Stimulated activated naive B cell treated with anti-CD40 and anti-IgM and Interleukin-4, amounts not matched to agents 10 μg/mL and 1 μg/mL and 100 μg/mL, for 72 hours (primary cell): ENCODE data around the gene ADGRL2.

ENCODE experiments used
- ATAC-seq, 2 donors: fragments of 150-1000 bp; cut with Tn5 transposase; replicated peaks; 2 replicates each; pipeline ENCODE4 v1.10.0; 2021; ENCODE audit warnings: moderate library complexity in 1 of 2
- DNase-seq: peaks from one replicate; pipeline ENCODE4 v3.0.0; 2021
- H3K27ac Mint-ChIP-seq: one replicate; pipeline ENCODE4 v1.8.0; 2022; ENCODE audit warnings: mild to moderate bottlenecking, mixed read lengths
- H3K27me3 Mint-ChIP-seq, 2 donors: one replicate each; pipeline ENCODE4 v1.8.0; 2022; ENCODE audit warnings: mixed read lengths in 2 of 2
- H3K36me3 Mint-ChIP-seq, 2 donors: one replicate each; pipeline ENCODE4 v1.8.0; 2022; ENCODE audit warnings: mixed read lengths in 2 of 2, mild to moderate bottlenecking in 1 of 2
- H3K4me1 Mint-ChIP-seq, 2 donors: one replicate each; pipeline ENCODE4 v1.8.0; 2022; ENCODE audit warnings: mixed read lengths in 2 of 2, mild to moderate bottlenecking in 1 of 2
- H3K4me3 Mint-ChIP-seq, 2 donors: one replicate each; pipeline ENCODE4 v1.8.0; 2022; ENCODE audit warnings: mild to moderate bottlenecking in 2 of 2, mixed read lengths in 2 of 2, moderate library complexity in 1 of 2
- H3K9me3 Mint-ChIP-seq, 2 donors: one replicate each; pipeline ENCODE4 v1.8.0; 2022; ENCODE audit warnings: mixed read lengths in 2 of 2, mild to moderate bottlenecking in 1 of 2

Gene ADGRL2

GRCh38 chr1:81820765-81821164, 20.0 kb downstream of the ADGRL2 start:
- Mint-ChIP-seq H3K4me3 (no peak overlapping the region), H3K4me1 (no peaks in the 10 kb centered on the region), H3K9me3 (no peaks in the 10 kb centered on the region), H3K27me3 (no peaks in the 10 kb centered on the region), H3K36me3 (no peaks in the 10 kb centered on the region), H3K27ac (no peak overlapping the region)
- ATAC-seq (no peak), DNase-seq (no peak)

DNA sequence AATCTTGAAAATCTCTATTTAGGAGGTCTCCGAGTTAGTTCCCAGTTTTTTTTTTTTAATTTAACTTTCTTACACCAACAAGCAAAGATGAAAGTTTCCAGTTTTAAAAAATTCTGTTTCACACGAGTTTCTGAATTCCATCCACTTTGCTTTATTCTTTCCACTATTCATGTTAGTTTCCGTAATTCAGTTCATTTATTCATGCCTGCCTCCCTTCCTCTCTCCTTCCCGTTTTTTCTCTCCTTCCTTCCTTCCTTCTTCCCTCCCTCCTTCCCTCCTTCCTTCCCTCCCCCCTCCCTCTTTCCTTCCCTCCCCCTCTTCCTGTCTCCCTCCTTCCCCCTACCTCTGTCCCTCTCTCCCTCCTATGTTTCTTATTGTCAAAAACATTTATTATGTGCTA, 22.3 kb downstream of the ADGRL2 start:
- Mint-ChIP-seq H3K27ac (no peak overlapping the region), H3K4me3 (no peak overlapping the region), H3K9me3 (no peaks in the 10 kb centered on the region), H3K4me1 (no peaks in the 10 kb centered on the region), H3K27me3 (no peaks in the 10 kb centered on the region), H3K36me3 (no peaks in the 10 kb centered on the region)
- DNase-seq (no peak), ATAC-seq (no peak)

DNA sequence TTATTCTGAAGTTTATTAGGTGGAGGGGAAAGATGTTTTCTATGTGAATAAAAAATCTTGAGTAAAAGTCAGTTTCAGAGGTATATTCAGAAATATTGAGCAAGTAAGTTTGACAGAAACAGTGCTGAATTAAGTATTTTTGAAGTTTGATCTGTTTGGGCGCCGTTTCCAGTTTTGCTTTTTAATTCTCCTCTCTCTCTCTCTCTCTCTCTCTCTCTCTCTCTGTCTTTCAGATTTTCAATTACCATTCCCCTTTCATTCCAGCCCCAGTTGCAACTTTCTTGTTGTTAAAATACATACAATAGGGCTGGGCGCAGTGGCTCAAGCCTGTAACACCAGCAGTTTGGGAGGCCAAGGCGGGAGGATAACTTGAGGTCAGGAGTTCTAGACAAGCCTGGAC, 24.0 kb downstream of the ADGRL2 start:
- Mint-ChIP-seq H3K36me3 (no peaks in the 10 kb centered on the region), H3K27me3 (no peaks in the 10 kb centered on the region)

DNA sequence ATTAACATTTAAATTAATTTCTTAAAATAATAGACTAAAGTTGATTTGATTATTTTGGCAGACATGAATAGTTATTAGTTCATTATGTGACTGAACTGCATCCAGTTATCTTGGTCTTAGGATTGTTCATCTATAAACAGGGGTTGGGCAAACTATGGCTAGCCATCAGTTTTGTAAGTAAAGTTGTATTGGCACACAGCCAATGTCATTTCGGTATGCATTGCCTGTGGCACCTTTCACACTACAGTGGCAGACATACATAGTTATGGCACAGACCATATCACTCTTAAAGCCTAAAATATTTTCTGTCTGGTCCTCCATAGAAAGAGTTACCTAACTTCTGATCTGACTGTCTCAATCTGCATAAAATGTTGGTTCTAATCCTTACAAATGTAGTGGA, 27.2 kb downstream of the ADGRL2 start:
- Mint-ChIP-seq H3K4me3 (no peak overlapping the region), H3K27me3 (no peaks in the 10 kb centered on the region), H3K4me1 (no peaks in the 10 kb centered on the region), H3K27ac (no peak overlapping the region), H3K9me3 (no peaks in the 10 kb centered on the region), H3K36me3 (no peaks in the 10 kb centered on the region)
- ATAC-seq (no peak), DNase-seq (no peak)

More for the DNA sequence above, 24.0 kb downstream of the ADGRL2 start:
- Mint-ChIP-seq H3K9me3 (no peaks in the 10 kb centered on the region), H3K4me1 (no peaks in the 10 kb centered on the region), H3K27ac (no peak overlapping the region), H3K4me3 (no peak overlapping the region)
- no peak for DNase-seq
- ATAC-seq = no peak

DNA sequence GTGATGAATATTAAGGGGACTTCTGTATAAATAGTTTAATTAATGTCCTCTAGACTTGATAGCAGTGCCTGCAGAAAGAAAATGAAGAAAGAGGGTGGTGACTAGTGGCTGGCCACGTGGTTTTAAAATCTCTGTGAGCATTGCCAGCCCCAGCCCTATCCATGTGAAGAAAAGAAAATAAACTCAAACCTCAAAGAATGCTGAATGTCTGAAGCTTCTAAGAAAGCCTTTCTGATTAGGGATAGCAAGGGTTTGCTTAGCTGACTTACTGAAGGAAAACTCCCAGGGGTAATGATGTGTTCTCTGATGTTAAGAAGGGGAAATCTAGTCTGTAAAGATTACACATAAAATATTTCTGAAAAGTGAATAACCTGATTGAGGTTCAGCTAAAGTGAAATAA, 31.8 kb downstream of the ADGRL2 start:
- Mint-ChIP-seq H3K4me1 (no peaks in the 10 kb centered on the region), H3K27ac (no peak overlapping the region), H3K4me3 (no peak overlapping the region), H3K9me3 (no peaks in the 10 kb centered on the region), H3K36me3 (no peaks in the 10 kb centered on the region), H3K27me3 (no peaks in the 10 kb centered on the region)
- DNase-seq = no peak
- no peak for ATAC-seq

DNA sequence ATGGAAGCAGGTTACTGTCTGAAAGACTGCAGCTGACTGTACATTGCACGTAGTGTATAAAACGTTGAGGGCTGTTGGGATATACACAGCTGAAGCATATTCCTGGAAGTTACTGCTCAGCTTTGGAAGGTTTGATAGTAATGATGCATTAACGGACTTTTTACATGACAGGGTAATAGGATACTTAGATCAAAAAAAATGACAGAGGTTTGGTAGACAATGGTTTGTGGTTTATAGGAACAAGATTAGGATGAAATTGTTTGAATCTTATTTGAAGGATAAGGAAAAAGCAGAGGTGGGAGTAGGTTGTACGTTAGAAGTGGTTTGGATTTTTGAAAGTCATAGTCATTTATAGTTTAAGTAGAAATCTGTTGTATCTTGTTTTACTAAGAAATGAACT, 33.0 kb downstream of the ADGRL2 start:
- no peaks in the 10 kb centered on the region for H3K36me3 Mint-ChIP-seq

GRCh38 chr1:81834268-81834667, 33.5 kb downstream of the ADGRL2 start:
- Mint-ChIP-seq H3K27me3 (no peaks in the 10 kb centered on the region), H3K4me1 (no peaks in the 10 kb centered on the region), H3K36me3 (no peaks in the 10 kb centered on the region), H3K9me3 (no peaks in the 10 kb centered on the region), H3K4me3 (no peak overlapping the region), H3K27ac (no peak overlapping the region)
- no peak for ATAC-seq
- no peak for DNase-seq

More for the DNA sequence above, 33.0 kb downstream of the ADGRL2 start:
- H3K9me3 Mint-ChIP-seq = no peaks in the 10 kb centered on the region
- ATAC-seq (no peak), DNase-seq (no peak)
- H3K4me3 Mint-ChIP-seq = no peak overlapping the region
- no peaks in the 10 kb centered on the region for H3K27me3 Mint-ChIP-seq
- H3K27ac Mint-ChIP-seq = no peak overlapping the region
- H3K4me1 Mint-ChIP-seq = no peaks in the 10 kb centered on the region

DNA sequence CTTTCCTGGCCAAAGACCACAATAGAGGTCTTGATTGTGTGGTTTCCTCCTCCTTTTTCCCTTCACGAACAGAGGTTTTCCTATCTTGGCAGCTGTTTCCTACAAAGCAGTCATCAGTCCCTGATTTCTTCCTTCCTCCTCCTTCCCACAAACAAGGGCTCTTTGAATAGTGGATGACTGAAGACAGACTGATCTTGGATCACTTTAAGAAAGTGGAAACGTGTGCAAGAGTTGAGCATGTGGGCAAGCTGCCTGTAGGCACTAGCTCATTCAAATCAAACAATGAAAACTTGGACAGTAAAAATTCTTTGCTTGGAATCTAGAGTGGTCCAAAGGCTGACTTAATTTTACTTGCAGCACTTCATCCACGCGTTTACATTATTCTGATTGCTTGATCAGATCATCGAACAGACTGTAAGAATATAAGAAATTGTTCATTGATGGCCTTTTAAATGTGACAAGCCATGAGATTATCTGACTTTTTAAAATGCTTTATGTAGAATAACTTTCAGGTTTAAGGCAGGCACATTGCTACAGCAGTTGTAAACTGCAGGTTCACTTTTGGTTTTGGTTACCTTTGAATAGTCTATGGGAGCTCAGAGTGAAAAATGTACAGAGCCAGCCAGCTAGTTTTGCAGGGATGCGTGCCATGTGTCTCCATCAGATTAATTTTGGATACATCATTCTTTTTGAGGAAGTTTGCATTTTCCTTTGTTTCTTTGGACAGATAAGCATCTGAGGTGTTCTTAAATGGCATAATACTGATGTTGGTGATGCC, 34.4 kb downstream of the ADGRL2 start:
- no peaks in the 10 kb centered on the region for H3K9me3 Mint-ChIP-seq
- DNase-seq = no peak
- no peaks in the 10 kb centered on the region for H3K4me1 Mint-ChIP-seq
- ATAC-seq = no peak
- H3K36me3 Mint-ChIP-seq = no peaks in the 10 kb centered on the region
- no peak overlapping the region for H3K27ac Mint-ChIP-seq
- H3K4me3 Mint-ChIP-seq = no peak overlapping the region
- H3K27me3 Mint-ChIP-seq = no peaks in the 10 kb centered on the region

- no peaks in the 10 kb centered on the region for H3K36me3 Mint-ChIP-seq
- H3K4me1 Mint-ChIP-seq = no peaks in the 10 kb centered on the region
- H3K4me3 Mint-ChIP-seq = no peak overlapping the region
- no peaks in the 10 kb centered on the region for H3K9me3 Mint-ChIP-seq
- H3K27ac Mint-ChIP-seq = no peak overlapping the region
- H3K27me3 Mint-ChIP-seq = no peaks in the 10 kb centered on the region
- DNase-seq (no peak), ATAC-seq (no peak)
These were observed 35.4 kb downstream of the ADGRL2 start for GRCh38 chr1:81836007-81836626.

- Mint-ChIP-seq H3K36me3 (no peaks in the 10 kb centered on the region), H3K27ac (no peak overlapping the region), H3K9me3 (peaks cover 0 to under 1% of the 10 kb centered on the region in 2 donors), H3K4me3 (no peak overlapping the region), H3K27me3 (no peaks in the 10 kb centered on the region), H3K4me1 (no peaks in the 10 kb centered on the region)
- ATAC-seq = no peak
- no peak for DNase-seq
These were observed 38.0 kb downstream of the ADGRL2 start for GRCh38 chr1:81838600-81839218.

DNA sequence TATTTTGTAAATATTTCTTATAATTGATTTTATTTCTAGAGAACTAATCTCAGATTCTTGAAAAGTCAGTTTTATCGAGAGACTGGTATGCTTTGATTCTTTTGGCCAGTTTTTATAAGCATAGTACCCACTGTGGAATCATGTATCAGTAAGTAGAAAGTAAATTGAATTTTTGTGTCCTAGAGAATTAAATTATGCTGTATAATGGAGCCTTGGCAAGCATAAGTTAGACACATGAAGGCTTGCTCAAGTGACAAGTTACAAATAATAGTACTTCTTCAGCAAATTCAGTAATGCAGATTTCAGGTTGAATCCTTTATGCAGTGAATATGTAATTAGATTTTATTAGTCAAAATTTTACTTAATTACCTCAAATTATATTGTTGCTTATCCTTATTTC, 40.1 kb downstream of the ADGRL2 start:
- ATAC-seq (no peak), DNase-seq (no peak)
- H3K9me3 Mint-ChIP-seq = peaks cover 0 to 2% of the 10 kb centered on the region in 2 donors
- no peaks in the 10 kb centered on the region for H3K4me1 Mint-ChIP-seq
- H3K27me3 Mint-ChIP-seq = no peaks in the 10 kb centered on the region
- H3K27ac Mint-ChIP-seq = no peak overlapping the region
- no peak overlapping the region for H3K4me3 Mint-ChIP-seq
- H3K36me3 Mint-ChIP-seq = no peaks in the 10 kb centered on the region

GRCh38 chr1:81841795-81842194, 41.1 kb downstream of the ADGRL2 start:
- Mint-ChIP-seq H3K4me3 (no peak overlapping the region), H3K9me3 (peaks cover 0 to 2% of the 10 kb centered on the region in 2 donors), H3K27ac (no peak overlapping the region), H3K36me3 (no peaks in the 10 kb centered on the region), H3K27me3 (no peaks in the 10 kb centered on the region), H3K4me1 (no peaks in the 10 kb centered on the region)
- DNase-seq = no peak
- no peak for ATAC-seq

- Mint-ChIP-seq H3K27me3 (no peaks in the 10 kb centered on the region), H3K4me3 (no peak overlapping the region), H3K36me3 (no peaks in the 10 kb centered on the region), H3K9me3 (peaks cover 0 to 2% of the 10 kb centered on the region in 2 donors), H3K27ac (no peak overlapping the region), H3K4me1 (no peaks in the 10 kb centered on the region)
- no peak for ATAC-seq
- DNase-seq = no peak
These were observed 43.7 kb downstream of the ADGRL2 start for GRCh38 chr1:81844477-81844876.

- peaks cover 0 to 2% of the 10 kb centered on the region in 2 donors for H3K9me3 Mint-ChIP-seq
- H3K27me3 Mint-ChIP-seq = no peaks in the 10 kb centered on the region
- H3K4me1 Mint-ChIP-seq = no peaks in the 10 kb centered on the region
- H3K27ac Mint-ChIP-seq = no peak overlapping the region
- ATAC-seq = no peak
- no peaks in the 10 kb centered on the region for H3K36me3 Mint-ChIP-seq
- no peak for DNase-seq
- no peak overlapping the region for H3K4me3 Mint-ChIP-seq
These were observed 45.9 kb downstream of the ADGRL2 start for GRCh38 chr1:81846630-81847029.

- no peaks in the 10 kb centered on the region for H3K36me3 Mint-ChIP-seq
- H3K4me1 Mint-ChIP-seq = no peaks in the 10 kb centered on the region
- no peak for ATAC-seq
- no peak for DNase-seq
- no peaks in the 10 kb centered on the region for H3K27me3 Mint-ChIP-seq
- H3K4me3 Mint-ChIP-seq = no peak overlapping the region
- no peak overlapping the region for H3K27ac Mint-ChIP-seq
- peaks cover 0 to 2% of the 10 kb centered on the region in 2 donors for H3K9me3 Mint-ChIP-seq
These were observed 46.3 kb downstream of the ADGRL2 start for GRCh38 chr1:81847063-81847462.
